ENCODE data around the gene NR2C2. TPM values are rescaled to one million over a fixed set of nuclear protein-coding genes. Genes with fewer than 3 reads are reported as not detected.

NR2C2 gene
- total and polyA plus RNA-seq, 10 of the 15 experiments (the other 5 are each of a cell fraction or from before 2014, with no cell fraction given): 2.7 to 30.3 (median 18.3) TPM

- Histone ChIP-seq H4K20me1 (ENCODE audit: control insufficient read depth, insufficient read depth) (no peaks in the 10 kb centered on the region), H3K4me1 (ENCODE audit: control insufficient read depth, insufficient read depth, low read length) (no peaks in the 10 kb centered on the region), H3K9me3 (replicated peaks; ENCODE audit: control insufficient read depth, insufficient read depth, low read length) (peaks cover 4% of the 10 kb centered on the region; the same call in 2 of the 3 replicates), H3K4me3 (no peak overlapping the region), H3K79me2 (ENCODE audit: control insufficient read depth, insufficient read depth, low read length) (no peaks in the 10 kb centered on the region), H3K36me3 (ENCODE audit: control insufficient read depth in 2 of 2, insufficient read depth in 2 of 2, low read length in 1 of 2) (no peaks in the 10 kb centered on the region), H3K4me2 (ENCODE audit: control insufficient read depth, insufficient read depth) (no peak overlapping the region), H3K27ac (ENCODE audit: control insufficient read depth, insufficient read depth) (no peak overlapping the region), H3K27me3 (replicated peaks in 1 of 2; ENCODE audit: control insufficient read depth in 2 of 2, insufficient read depth in 2 of 2, low read length in 1 of 2) (peaks cover 0 to 1% of the 10 kb centered on the region in 2 experiments; a peak in 2 of 4 replicates), H3K9ac (ENCODE audit: control insufficient read depth, insufficient read depth, low read length) (no peak overlapping the region), H2AFZ (ENCODE audit: control insufficient read depth, low read depth, low read length) (no peak overlapping the region)
- intact Hi-C loops (cut with micrococcal nuclease; ENCODE audit: unreplicated experiment) (no loop called here), in situ Hi-C loops (cut with MboI) (no loop called here)
- POLR2A ChIA-PET: no interaction called here
- no TSS peak for BruUV-seq (replicated peaks)
- 63% methylated on average over 11 of the region's 11 CpGs for WGBS (ENCODE audit: insufficient coverage, insufficient replicate concordance, low lambda C conversion rate, missing lambda C conversion rate)
- SMC1A ChIA-PET (ENCODE audit: uncharacterized antibody, unreplicated experiment): no interaction called here
- RAD21 ChIA-PET (ENCODE audit: unreplicated experiment): no interaction called here
- FAIRE-seq (no peak), ATAC-seq (no peak), DNase-seq (ENCODE audit: low read depth, low spot score) (no peak)
- CTCF ChIA-PET: no interaction called here
- no peak for TF ChIP-seq KLF5 (IDR thresholded peaks at IDR 0.05; ENCODE audit: partially characterized antibody)
- no peak for TF ChIP-seq MXI1 (IDR thresholded peaks at IDR 0.05; ENCODE audit: low read depth, low read length)
- no peak for TF ChIP-seq SMAD1 (IDR thresholded peaks at IDR 0.05; ENCODE audit: low read depth, partially characterized antibody)
- no peak for TF ChIP-seq NR2C2 (IDR thresholded peaks at IDR 0.05; ENCODE audit: borderline replicate concordance, control insufficient read depth, insufficient read length, low read depth)
- TF ChIP-seq SREBF1 (IDR thresholded peaks at IDR 0.05; ENCODE audit: low read length): no peak
- no peak for TF ChIP-seq GABPA (IDR thresholded peaks at IDR 0.05; ENCODE audit: low read depth)
- TF ChIP-seq ZZZ3 (IDR thresholded peaks at IDR 0.05; ENCODE audit: control insufficient read depth, insufficient read length, low read depth): no peak
- no peak for TF ChIP-seq EZH2 (IDR thresholded peaks at IDR 0.05; ENCODE audit: borderline replicate concordance, control insufficient read depth, low read depth, low read length)
- no peak for TF ChIP-seq E4F1 (IDR thresholded peaks at IDR 0.05; ENCODE audit: borderline replicate concordance, partially characterized antibody)
- no peak for TF ChIP-seq CREB1 (IDR thresholded peaks at IDR 0.05; ENCODE audit: low read depth)
- no peak for TF ChIP-seq TBL1XR1 (IDR thresholded peaks at IDR 0.05; ENCODE audit: low read depth, low read length)
- TF ChIP-seq JUNB (IDR thresholded peaks at IDR 0.05): no peak
- no peak for TF ChIP-seq CBX5 (IDR thresholded peaks at IDR 0.05; ENCODE audit: low read depth)
Measured at GRCh38 chr3:14906355-14906971, 40.9 kb upstream of the NR2C2 start.
